ENCODE data around the gene SGPP2.

SGPP2 gene

DNA sequence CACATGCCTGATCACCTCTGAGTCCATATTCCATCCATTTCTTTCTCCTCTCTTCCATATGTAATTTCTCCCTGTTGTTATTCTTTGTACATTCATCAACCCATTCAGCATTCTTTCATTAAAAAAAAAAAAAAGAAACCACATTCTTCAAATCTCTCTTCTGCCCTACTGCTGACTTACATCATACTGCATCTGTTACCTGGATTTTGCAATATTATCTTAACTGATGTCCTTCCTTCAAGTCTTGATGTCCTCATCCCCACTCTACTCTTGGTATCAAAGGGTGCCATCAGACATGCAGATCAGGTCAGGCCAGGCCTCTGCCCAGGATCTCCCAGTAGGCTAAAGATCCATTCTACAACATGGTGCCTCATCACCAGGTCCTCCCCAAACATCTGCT lies 90.6 kb downstream of the SGPP2 start:
- TF ChIP-seq FOXP2 (optimal IDR thresholded peaks at IDR 0.05; ENCODE audit: borderline replicate concordance, extremely low read depth, extremely low read length, insufficient read depth) (no peak), SIN3A (IDR thresholded peaks at IDR 0.05; ENCODE audit: borderline replicate concordance, insufficient read depth, low read length) (no peak), TAF1 (IDR thresholded peaks at IDR 0.05; ENCODE audit: borderline replicate concordance, insufficient read depth, low read length) (no peak), POLR2AphosphoS5 (IDR thresholded peaks at IDR 0.05; ENCODE audit: low read depth, low read length) (no peak)
- TF ChIP-seq, protein P1, sequence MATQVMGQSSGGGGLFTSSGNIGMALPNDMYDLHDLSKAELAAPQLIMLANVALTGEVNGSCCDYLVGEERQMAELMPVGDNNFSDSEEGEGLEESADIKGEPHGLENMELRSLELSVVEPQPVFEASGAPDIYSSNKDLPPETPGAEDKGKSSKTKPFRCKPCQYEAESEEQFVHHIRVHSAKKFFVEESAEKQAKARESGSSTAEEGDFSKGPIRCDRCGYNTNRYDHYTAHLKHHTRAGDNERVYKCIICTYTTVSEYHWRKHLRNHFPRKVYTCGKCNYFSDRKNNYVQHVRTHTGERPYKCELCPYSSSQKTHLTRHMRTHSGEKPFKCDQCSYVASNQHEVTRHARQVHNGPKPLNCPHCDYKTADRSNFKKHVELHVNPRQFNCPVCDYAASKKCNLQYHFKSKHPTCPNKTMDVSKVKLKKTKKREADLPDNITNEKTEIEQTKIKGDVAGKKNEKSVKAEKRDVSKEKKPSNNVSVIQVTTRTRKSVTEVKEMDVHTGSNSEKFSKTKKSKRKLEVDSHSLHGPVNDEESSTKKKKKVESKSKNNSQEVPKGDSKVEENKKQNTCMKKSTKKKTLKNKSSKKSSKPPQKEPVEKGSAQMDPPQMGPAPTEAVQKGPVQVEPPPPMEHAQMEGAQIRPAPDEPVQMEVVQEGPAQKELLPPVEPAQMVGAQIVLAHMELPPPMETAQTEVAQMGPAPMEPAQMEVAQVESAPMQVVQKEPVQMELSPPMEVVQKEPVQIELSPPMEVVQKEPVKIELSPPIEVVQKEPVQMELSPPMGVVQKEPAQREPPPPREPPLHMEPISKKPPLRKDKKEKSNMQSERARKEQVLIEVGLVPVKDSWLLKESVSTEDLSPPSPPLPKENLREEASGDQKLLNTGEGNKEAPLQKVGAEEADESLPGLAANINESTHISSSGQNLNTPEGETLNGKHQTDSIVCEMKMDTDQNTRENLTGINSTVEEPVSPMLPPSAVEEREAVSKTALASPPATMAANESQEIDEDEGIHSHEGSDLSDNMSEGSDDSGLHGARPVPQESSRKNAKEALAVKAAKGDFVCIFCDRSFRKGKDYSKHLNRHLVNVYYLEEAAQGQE (IDR thresholded peaks at IDR 0.05; ENCODE audit: insufficient read depth in 1 of 2, low read depth in 2 of 2, low read length in 2 of 2) = no peak

DNA sequence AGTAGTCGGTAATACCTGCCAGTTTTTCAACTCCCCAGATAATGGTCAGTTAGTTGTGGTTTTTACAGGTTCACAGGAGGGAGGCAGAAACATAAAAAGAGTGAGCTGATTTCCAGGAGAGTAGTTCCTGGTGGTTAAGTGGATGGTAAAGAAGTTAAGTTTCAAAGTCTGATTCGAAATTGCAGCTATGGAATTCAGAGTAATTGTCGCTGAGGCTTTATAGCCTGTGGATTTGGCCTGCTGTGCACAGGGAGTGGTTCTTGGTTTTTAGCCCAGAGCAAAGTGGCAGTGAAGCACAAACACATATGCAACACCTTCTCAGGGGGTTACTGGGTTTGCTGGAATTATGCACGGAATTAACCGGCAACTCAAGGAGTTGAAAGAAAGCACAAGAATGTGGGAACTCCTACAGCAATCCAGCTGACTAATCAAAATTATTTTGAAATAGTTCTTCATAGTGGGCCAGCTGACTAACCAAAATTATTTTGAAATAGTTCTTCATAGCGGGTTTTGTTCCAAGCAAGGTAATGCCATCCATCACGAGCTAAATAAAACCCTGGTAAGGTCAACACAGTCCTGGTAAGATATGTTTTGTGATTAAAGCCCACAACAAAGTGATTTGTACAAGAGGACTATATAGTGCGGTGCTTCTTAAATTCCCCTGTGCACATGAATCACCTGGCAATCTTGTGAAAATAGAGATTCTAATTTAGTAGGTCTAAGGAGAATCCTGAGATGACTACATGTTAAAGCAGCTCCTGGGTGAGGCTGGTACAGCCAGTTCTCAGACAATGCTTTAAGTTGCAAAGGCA lies 94.4 kb downstream of the SGPP2 start:
- TF ChIP-seq FOXP2 (optimal IDR thresholded peaks at IDR 0.05; ENCODE audit: borderline replicate concordance, extremely low read depth, extremely low read length, insufficient read depth) = no peak
- TF ChIP-seq POLR2AphosphoS5 (IDR thresholded peaks at IDR 0.05; ENCODE audit: low read depth, low read length) = no peak
- TF ChIP-seq, protein P1 (IDR thresholded peaks at IDR 0.05; ENCODE audit: insufficient read depth in 1 of 2, low read depth in 2 of 2, low read length in 2 of 2) = no peak
- no peak for TF ChIP-seq TAF1 (IDR thresholded peaks at IDR 0.05; ENCODE audit: borderline replicate concordance, insufficient read depth, low read length)
- no peak for TF ChIP-seq SIN3A (IDR thresholded peaks at IDR 0.05; ENCODE audit: borderline replicate concordance, insufficient read depth, low read length)

DNA sequence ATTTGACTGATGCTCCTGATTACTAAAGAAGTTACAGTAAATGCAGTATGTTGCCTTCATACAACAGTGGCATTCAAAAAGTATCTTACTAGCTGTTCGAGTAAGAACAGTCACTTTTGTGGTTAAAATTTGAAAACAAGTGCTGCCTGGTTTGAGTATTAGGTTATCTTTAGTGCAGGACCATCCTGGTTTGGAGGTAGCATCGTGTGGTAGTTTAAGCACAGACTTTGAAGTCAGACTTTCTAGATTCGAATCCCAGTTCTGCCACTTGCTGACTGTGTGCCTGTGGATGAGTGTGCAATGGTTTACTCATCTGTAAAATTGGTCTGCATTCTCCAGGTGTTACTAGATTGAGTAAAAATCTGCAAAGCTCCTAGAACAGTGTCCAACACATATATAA lies 96.8 kb downstream of the SGPP2 start:
- TF ChIP-seq SIN3A (IDR thresholded peaks at IDR 0.05; ENCODE audit: borderline replicate concordance, insufficient read depth, low read length) (no peak), POLR2AphosphoS5 (IDR thresholded peaks at IDR 0.05; ENCODE audit: low read depth, low read length) (no peak), FOXP2 (optimal IDR thresholded peaks at IDR 0.05; ENCODE audit: borderline replicate concordance, extremely low read depth, extremely low read length, insufficient read depth) (no peak), TAF1 (IDR thresholded peaks at IDR 0.05; ENCODE audit: borderline replicate concordance, insufficient read depth, low read length) (no peak)
- TF ChIP-seq, protein P1 (IDR thresholded peaks at IDR 0.05; ENCODE audit: insufficient read depth in 1 of 2, low read depth in 2 of 2, low read length in 2 of 2) = no peak

DNA sequence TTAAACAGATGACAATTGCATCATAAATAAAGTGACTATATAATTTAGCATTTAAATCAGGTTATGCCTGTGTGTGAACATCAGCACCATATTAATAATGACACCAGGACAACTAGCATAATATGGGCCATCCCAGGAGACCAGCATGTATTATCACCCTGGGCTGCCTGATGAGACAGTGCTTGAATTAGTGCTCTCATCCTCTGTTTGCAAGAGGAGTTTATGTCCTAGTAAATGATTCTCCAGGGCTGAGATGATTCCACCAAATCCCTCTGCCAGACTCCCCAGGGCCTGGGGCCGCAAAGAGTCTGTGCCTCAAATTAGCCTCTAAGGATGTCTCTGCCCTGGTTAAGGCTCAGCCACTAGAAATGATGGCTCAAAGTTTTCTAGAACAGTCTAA lies 97.7 kb downstream of the SGPP2 start:
- no peak for TF ChIP-seq POLR2AphosphoS5 (IDR thresholded peaks at IDR 0.05; ENCODE audit: low read depth, low read length)
- TF ChIP-seq SIN3A (IDR thresholded peaks at IDR 0.05; ENCODE audit: borderline replicate concordance, insufficient read depth, low read length) = no peak
- TF ChIP-seq, protein P1 (IDR thresholded peaks at IDR 0.05; ENCODE audit: insufficient read depth in 1 of 2, low read depth in 2 of 2, low read length in 2 of 2) = no peak
- no peak for TF ChIP-seq FOXP2 (optimal IDR thresholded peaks at IDR 0.05; ENCODE audit: borderline replicate concordance, extremely low read depth, extremely low read length, insufficient read depth)
- no peak for TF ChIP-seq TAF1 (IDR thresholded peaks at IDR 0.05; ENCODE audit: borderline replicate concordance, insufficient read depth, low read length)

All from PFSK-1 (cell line).